ENCODE measurements around the gene CTBP2.
A peak's percentile ranks its signal among the peaks of the same experiment; 100 is the strongest.

Gene CTBP2

GRCh38 chr10:125003146-125003900 lies 157.0 kb downstream of the CTBP2 start:
- DNase-seq = no peak

- DNase-seq = no peak
Measured at GRCh38 chr10:125002423-125003145, 157.8 kb downstream of the CTBP2 start.

GRCh38 chr10:125002047-125002422 lies 158.3 kb downstream of the CTBP2 start:
- DNase-seq = no peak

DNA sequence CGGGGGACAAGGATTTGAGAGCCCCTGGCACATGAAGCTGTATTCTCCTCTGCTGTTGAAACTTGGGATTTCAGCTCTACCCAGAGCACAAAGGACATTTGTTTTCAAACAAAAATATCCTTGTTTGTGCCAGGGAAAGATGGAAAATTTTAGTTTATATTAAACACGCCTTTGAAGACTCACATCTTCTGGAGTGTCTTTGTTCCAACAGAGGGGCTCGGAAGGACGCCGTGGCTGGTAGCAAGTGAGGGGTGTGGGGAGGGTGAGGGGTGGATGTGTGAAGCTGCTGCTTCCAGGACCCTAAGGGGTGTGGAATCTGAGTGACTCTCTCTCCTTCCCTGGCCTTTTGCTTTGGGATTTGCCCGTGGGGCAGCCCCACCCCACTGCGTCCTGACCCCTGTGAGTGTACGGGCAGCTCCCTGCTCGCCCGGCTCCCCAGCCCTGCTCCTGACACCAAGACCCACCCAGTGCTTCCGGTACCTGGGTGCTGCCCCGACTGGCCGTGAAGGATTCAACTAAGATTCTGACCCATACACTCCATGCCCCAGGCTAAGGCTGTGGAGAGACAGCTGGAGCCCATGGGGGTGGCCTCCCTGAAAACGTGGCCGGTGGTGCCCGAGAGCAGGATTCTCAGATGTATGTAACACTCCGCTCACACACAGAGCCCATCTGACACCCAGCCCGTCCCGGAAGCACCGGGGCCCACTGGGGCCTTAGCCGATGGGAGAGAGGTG lies 158.9 kb downstream of the CTBP2 start:
- no peak for DNase-seq

GRCh38 chr10:125000366-125001312 lies 159.7 kb downstream of the CTBP2 start:
- peak; percentile 91 for DNase-seq

- peak; percentile 61 for DNase-seq
Measured at GRCh38 chr10:124999433-125000365, 160.7 kb downstream of the CTBP2 start.

DNA sequence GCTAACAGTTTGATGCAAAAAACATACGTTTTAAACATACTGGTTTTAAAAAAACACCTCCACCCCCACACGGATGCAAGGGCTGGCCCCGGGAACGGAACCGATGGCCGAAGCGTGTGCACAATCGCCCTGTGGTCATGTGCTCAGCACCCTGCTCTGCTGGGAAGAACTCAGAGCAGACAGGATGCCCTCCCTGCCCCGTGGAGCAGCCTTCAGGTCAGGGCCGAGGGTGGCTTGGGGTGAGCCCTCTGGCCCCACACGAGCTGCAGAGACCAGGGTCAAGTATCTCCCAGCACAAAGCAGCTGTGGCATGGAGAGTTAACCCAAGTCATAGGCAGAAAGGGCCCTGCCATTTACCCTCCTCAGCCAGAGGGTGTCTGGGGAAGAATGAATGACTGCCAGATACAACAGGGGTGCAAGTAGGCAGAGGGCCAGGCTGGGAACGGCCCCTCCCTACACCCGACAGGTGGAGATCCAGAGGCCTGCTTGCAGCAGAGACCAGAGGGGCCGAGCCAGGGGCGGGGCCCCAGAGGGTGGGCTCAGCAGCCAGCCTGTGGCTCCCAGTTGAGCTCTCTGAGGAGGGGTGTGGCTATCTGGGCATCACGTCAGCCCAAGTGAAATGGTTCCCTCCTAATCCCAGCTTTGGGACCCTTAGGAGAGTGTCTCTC lies 161.6 kb downstream of the CTBP2 start:
- no peak for DNase-seq

GRCh38 chr10:124997771-124998623 lies 162.4 kb downstream of the CTBP2 start:
- DNase-seq = no peak

DNA sequence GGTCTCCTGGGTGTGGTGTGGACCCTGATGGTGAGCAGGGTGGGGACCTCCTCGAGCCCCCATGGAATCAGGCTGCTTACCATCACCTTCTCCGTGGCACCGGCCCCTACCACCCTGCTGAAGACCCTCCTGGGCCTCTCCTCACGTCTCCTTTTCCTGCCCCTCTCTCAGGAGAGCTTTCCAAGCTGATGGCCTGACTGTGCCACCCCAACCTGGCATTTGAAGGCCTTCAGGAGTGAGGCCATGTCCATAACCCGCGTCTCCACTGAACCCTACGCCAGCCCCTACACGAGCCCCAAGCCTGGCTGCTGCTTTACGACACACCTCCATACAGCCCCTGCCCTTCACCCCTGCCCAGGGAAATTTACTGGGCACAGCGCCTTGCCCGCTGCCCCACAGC lies 163.1 kb downstream of the CTBP2 start:
- no peak for DNase-seq

GRCh38 chr10:124996854-124997215 lies 163.5 kb downstream of the CTBP2 start:
- DNase-seq = no peak

DNA sequence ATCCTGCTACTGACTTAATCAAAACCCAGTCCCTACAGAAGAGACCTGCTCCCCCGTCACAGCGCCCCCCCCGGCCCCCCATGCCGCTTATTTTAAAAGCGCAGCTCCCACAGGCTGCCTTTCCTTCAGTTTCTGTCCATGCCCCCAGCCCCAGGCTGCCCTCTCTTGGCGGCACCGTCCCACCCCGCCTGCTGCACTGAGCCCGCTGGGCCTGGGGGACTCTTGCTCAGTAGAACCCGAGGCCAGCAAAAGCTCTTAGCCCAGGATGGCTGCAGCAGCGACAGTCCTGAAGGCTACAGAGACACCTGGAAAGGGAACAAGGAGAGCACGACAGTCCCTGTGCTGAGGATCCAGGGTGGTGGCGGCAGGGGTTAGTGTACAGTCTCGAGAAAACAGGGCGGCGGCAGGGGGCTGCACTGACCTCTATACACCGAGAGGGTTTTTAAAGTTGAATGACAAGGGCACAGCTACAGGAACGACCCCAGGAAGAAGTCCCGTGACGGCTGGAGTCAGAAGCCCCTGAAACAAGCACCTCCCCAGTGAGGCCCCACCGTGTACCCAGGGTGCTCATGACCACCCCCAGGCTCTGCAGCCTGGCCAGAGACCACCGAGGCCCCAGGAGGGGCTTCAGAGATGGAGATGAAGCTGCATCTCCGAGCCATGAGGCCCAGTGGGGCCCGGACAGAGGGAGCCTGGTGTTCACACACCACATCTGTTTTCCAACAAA lies 164.1 kb downstream of the CTBP2 start:
- DNase-seq = no peak

GRCh38 chr10:124995605-124996004 lies 164.8 kb downstream of the CTBP2 start:
- no peak for DNase-seq

DNA sequence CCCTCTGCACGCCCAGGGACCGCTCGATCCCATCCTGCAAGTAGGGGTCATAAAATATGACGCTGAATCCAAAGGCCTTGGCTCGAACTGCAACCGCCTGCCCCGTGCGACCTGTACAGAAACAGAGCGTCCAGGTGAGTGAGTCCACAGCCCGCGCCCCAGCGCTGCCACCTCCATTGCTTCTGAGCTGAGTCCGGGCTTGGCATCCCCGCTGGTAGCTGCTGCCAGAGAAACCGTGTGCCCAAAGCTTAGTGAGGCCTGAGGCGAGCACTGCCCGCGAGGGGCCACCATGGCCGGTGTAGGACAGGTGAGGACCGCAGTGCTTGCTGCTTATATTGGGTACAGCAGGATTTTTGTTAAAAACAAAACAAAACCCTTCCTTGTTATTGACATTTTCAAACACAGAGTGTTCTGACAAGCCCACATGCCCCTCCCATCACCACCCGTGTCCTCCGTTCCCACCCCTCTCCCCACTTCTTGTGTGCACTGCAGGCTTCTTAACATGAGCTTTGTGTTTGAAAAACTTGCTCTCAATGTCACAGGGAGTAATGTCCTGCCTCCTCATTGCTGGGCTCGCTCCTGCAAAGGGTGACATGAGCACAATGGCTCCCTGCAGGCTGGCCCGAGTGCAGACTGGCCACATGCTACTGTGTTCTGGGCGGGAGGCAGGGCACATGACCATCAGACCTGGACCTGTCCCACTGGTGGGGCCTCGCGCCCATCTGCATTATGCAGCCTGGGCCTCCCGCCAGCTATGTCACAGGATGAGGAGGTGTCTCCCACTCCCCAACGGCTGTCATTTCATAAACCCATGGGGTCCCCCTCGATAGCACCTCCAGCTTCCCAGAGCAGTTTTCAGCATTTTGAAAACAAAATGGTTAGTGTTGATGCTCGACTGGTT lies 165.5 kb downstream of the CTBP2 start:
- DNase-seq = no peak

DNA sequence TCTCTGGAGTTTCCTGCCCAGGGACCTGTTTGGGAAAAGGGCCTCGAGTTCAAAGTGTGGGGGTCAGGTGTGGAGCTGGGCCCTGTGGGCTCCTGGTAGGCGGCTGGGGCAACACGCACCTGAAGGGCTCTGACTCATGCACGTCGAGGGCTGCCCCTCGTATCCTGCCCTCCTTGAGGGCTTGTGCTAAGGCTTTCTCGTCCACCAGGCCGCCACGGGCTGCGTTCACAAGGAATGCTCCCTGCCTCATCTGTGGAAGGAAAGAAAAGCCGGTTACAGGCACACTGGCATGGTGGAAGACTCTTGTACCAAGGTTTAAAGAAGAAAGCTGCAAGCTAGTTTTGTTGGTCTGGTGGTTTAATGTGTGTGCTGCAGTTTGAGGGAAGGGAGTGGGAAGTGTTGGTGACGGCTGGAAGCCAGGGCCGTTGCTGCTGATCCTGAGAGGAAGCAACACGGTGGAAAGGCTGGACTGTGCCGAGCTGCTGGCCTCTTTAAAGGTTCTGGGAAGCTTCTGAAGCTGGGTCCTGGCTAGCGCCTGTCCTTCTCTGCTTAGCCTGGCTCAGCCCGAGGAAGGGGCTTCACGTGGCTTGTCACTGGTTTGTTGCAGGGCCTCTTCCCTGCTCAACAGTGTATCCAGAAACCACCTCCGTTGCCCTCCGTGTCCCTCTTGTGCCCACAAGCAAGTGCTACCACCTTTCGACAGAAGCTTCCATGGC lies 166.5 kb downstream of the CTBP2 start:
- DNase-seq = no peak

- DNase-seq = no peak
Measured at GRCh38 chr10:124993345-124993708, 167.0 kb downstream of the CTBP2 start.

DNA sequence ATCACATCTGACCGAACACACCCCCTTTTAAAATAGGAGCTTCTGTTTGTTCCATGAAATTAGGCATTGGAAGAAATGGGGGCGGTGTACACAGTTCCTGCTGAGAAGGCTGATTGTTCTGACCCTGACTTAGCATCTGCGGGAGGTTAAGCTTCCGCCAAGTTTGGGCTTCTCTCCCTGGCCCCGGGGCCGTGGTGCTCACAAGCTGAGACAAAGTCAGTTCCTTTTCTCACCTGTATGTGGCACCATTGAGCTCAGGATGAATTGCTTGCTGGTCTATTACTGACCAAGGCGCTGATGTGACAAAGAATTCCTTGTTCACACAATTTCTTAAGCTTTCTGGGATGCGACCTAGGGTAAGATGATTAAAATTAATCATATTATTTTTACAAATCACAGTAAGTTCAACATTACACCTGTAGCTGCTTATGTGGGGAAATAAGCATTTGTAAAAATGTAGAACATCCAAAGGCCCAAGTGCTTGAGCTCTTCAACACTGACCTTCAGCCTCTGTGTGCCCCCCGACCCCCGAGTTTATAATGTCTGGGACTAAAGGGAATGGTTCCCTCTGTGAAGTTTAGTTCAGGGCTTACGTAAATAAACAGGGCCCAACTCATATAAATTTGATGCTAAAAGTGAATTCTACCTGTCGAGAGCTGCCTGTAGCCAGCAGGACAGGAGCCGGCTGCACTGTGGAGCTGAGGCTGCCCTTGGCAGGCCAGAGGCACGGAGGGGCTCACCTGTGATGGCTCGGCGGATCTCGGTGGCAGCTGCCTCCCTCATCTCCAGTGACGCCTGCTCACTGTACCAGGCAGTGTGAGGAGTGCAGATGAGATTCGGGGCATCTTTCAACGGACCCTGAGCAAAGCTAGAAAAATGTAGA lies 167.7 kb downstream of the CTBP2 start:
- peak; percentile 82 for DNase-seq

All from eye (tissue), 1 donor.